WTC11 (cell line): ENCODE measurements around the gene EPHA6. TPM values are rescaled to one million over a fixed set of nuclear protein-coding genes. Genes with fewer than 3 reads are reported as not detected.

ENCODE experiments used
- ATAC-seq: fragments of 200-7000 bp; cut with Tn5 transposase; 2 replicates; pipeline ENCODE4 v1.10.0; 2021; ENCODE audit warnings: mild to moderate bottlenecking, moderate library complexity
- CTCF ChIA-PET: fragments of 300-600 bp; sonication (Branson Sonifier 250); formaldehyde crosslinking; loops from one replicate; lab custom pipeline; 2021; ENCODE audit warnings: antibody characterized with exemption; lab: Charles Lee
- POLR2A ChIA-PET: fragments of 350-600 bp; sonication (Branson Sonifier 250); formaldehyde crosslinking; loops from one replicate; lab custom pipeline; 2021; ENCODE audit warnings: antibody characterized with exemption; lab: Charles Lee
- DNase-seq: peaks from one replicate; pipeline ENCODE4 v3.0.0; 2021; ENCODE audit warnings: low spot score
- H3K27ac Mint-ChIP-seq: 2 replicates; pipeline ENCODE4 v1.8.0; 2021; ENCODE audit warnings: mixed read lengths
- H3K27me3 Mint-ChIP-seq: 2 replicates; pipeline ENCODE4 v1.8.0; 2021; ENCODE audit warnings: low read depth, mild to moderate bottlenecking, moderate library complexity, mixed read lengths
- H3K36me3 Mint-ChIP-seq: 2 replicates; pipeline ENCODE4 v1.8.0; 2021; ENCODE audit warnings: mixed read lengths
- H3K4me1 Mint-ChIP-seq: 2 replicates; pipeline ENCODE4 v1.8.0; 2022; ENCODE audit warnings: mixed read lengths
- H3K4me3 Mint-ChIP-seq: 2 replicates; pipeline ENCODE4 v1.8.0; 2021; ENCODE audit warnings: mild to moderate bottlenecking, moderate library complexity, mixed read lengths
- H3K9me3 Mint-ChIP-seq: 2 replicates; pipeline ENCODE4 v1.8.0; 2021; ENCODE audit warnings: mixed read lengths
- CREM ChIP-seq: sonication (generic); formaldehyde crosslinking; IDR thresholded peaks from 2 replicates; pipeline ENCODE4 v1.8.1; 2022; ENCODE audit warnings: mild to moderate bottlenecking, missing genetic modification reagents, moderate library complexity
- ETV6 ChIP-seq: sonication (generic); formaldehyde crosslinking; IDR thresholded peaks from 2 replicates; pipeline ENCODE4 v1.8.1; 2022; ENCODE audit warnings: mild to moderate bottlenecking, missing genetic modification reagents
- FOXJ3 ChIP-seq: sonication (generic); formaldehyde crosslinking; IDR thresholded peaks from 2 replicates; pipeline ENCODE4 v1.9.0; 2021; ENCODE audit warnings: missing genetic modification reagents, mild to moderate bottlenecking, borderline replicate concordance
- FOXP1 ChIP-seq: sonication (generic); formaldehyde crosslinking; IDR thresholded peaks from 2 replicates; pipeline ENCODE4 v1.8.0; 2022; ENCODE audit warnings: missing genetic modification reagents, mild to moderate bottlenecking, moderate library complexity, borderline replicate concordance
- GRHL2 ChIP-seq: fragments of 250-450 bp; sonication (Bioruptor Pico); IDR thresholded peaks from 2 replicates; pipeline ENCODE4 v1.8.0; 2022; ENCODE audit warnings: mild to moderate bottlenecking, moderate library complexity; ENCODE audit not compliant: insufficient replicate concordance, severe bottlenecking
- HMGA2 ChIP-seq: fragments of 250-450 bp; sonication (Bioruptor Pico); IDR thresholded peaks from 2 replicates; pipeline ENCODE4 v1.4.0; 2021; ENCODE audit warnings: mild to moderate bottlenecking, moderate library complexity
- JAZF1 ChIP-seq: fragments of 250-450 bp; sonication (Bioruptor Pico); IDR thresholded peaks from 2 replicates; pipeline ENCODE4 v1.9.0; 2021; ENCODE audit warnings: moderate library complexity, mild to moderate bottlenecking, inconsistent platforms
- MAX ChIP-seq: sonication (generic); formaldehyde crosslinking; IDR thresholded peaks from 2 replicates; pipeline ENCODE4 v1.8.0; 2022; ENCODE audit warnings: mild to moderate bottlenecking, missing genetic modification reagents
- NFYB ChIP-seq: sonication (generic); formaldehyde crosslinking; conservative IDR thresholded peaks from 2 replicates; pipeline ENCODE4 v1.8.0; 2022; ENCODE audit warnings: low read depth, missing genetic modification reagents
- RELA ChIP-seq: sonication (generic); formaldehyde crosslinking; IDR thresholded peaks from 2 replicates; pipeline ENCODE4 v1.8.1; 2022; ENCODE audit warnings: missing genetic modification reagents, mild to moderate bottlenecking, borderline replicate concordance
- ZNF138 ChIP-seq: sonication (generic); formaldehyde crosslinking; conservative IDR thresholded peaks from 2 replicates; pipeline ENCODE4 v1.8.1; 2022; ENCODE audit warnings: mild to moderate bottlenecking, moderate library complexity, missing genetic modification reagents
- ZNF232 ChIP-seq: sonication (generic); formaldehyde crosslinking; IDR thresholded peaks from 2 replicates; pipeline ENCODE4 v1.8.0; 2022; ENCODE audit warnings: mild to moderate bottlenecking, missing genetic modification reagents
- total RNA-seq: library from RNA; stranded (reverse); gene quantifications from 3 replicates; pipeline ENCODE4 v1.2.3, GENCODE V29; 2021
- TF ChIP-seq, protein P1 (sequence below): fragments of 250-450 bp; sonication (Bioruptor Pico); conservative IDR thresholded peaks from 2 replicates; pipeline ENCODE4 v1.9.0; 2021; ENCODE audit warnings: mild to moderate bottlenecking
- TF ChIP-seq, protein P2 (sequence below): sonication (generic); formaldehyde crosslinking; IDR thresholded peaks from 2 replicates; pipeline ENCODE4 v1.8.1; 2023; ENCODE audit warnings: mild to moderate bottlenecking, missing genetic modification reagents, borderline replicate concordance
- TF ChIP-seq, protein P3 (sequence below): sonication (generic); formaldehyde crosslinking; IDR thresholded peaks from 2 replicates; pipeline ENCODE4 v1.8.1; 2022; ENCODE audit warnings: low read depth, mild to moderate bottlenecking, moderate library complexity, missing genetic modification reagents, borderline replicate concordance
- TF ChIP-seq, protein P4 (sequence below): sonication (generic); formaldehyde crosslinking; IDR thresholded peaks from 2 replicates; pipeline ENCODE4 v1.8.0; 2023; ENCODE audit warnings: mild to moderate bottlenecking, missing genetic modification reagents
- TF ChIP-seq, protein P5 (sequence below): sonication (generic); formaldehyde crosslinking; IDR thresholded peaks from 2 replicates; pipeline ENCODE4 v1.8.0; 2022; ENCODE audit warnings: missing genetic modification reagents

Gene EPHA6
- total RNA-seq, 1 experiment from 2014 or later: 2.1 TPM

DNA sequence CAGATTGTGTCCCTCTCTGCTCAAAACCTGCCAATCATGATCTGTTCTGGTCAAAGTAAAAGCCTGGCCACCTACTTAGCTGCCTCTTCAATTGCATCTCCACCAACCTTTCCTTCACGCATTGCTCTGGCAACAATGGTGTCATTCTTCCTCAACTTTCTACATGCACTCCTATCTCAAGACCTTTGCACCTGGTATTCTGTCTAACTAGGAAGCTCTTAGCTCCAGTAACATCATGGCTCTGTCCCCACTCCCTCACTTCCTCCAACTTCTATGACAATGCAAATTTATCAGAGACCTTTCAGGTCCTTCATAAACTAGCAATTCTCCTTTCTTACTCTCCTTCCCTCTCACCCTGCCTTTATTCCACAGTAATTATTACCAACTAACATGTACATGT, 682.7 kb downstream of the EPHA6 start (continued):
- no peak for TF ChIP-seq GRHL2 (CRISPR knock-in tag)

GRCh38 chr3:97504463-97504862, 690.1 kb downstream of the EPHA6 start:
- CTCF ChIA-PET: no interaction called here
- DNase-seq (no peak), ATAC-seq (no peak)
- H3K4me1 Mint-ChIP-seq: no peaks in the 10 kb centered on the region
- POLR2A ChIA-PET: no interaction called here
- peaks cover 34% of the 10 kb centered on the region for H3K36me3 Mint-ChIP-seq
- no peak overlapping the region for H3K27ac Mint-ChIP-seq
- peaks cover 51% of the 10 kb centered on the region for H3K9me3 Mint-ChIP-seq
- TF ChIP-seq ETV6 (CRISPR knock-in tag) (no peak), MAX (CRISPR knock-in tag) (no peak), CREM (no peak), NFYB (no peak)
- TF ChIP-seq, protein P1, sequence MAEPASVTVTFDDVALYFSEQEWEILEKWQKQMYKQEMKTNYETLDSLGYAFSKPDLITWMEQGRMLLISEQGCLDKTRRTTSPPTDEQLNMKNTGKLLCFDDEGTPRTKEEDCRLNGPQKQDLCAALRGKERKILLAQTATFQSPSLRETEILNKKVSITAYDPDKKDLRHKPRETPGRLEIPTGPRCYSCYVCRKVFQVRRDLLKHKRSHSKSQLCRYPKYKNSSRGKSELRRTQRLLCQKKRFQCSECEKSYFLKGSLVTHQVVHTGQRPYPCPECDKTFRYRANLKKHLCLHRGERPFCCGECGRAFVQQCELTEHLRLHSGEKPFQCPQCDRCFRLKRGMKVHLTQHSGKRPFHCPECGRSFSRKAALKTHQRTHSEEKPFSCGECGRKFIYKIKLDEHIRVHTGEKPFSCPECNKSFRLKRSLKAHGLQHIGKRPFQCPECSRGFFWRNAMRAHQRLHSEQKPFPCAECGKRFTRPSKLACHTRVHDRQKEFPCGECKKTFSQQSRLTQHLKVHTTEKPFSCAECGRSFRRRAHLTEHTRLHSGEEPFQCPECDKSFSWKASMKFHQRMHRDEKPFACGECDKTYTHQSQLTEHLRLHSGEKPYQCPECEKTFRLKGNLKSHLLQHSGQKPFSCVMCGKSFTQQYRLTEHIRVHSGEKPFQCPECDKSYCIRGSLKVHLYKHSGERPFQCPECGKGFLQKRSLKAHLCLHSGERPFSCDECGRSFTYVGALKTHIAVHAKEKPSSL: no peak
- H3K27me3 Mint-ChIP-seq: peaks cover 2% of the 10 kb centered on the region; the same call in 1 of the 2 replicates
- no peak overlapping the region for H3K4me3 Mint-ChIP-seq

- CTCF ChIA-PET: no interaction called here
- H3K9me3 Mint-ChIP-seq: peaks cover 44% of the 10 kb centered on the region
- POLR2A ChIA-PET: no interaction called here
- ATAC-seq (peak; percentile 84), DNase-seq (peak; percentile 32)
- H3K27ac Mint-ChIP-seq: no peak overlapping the region
- no peak overlapping the region for H3K4me3 Mint-ChIP-seq
- peaks cover 3% of the 10 kb centered on the region; the same call in 1 of the 2 replicates for H3K27me3 Mint-ChIP-seq
- 0 out of 2 replicates have a peak, but pooled peaks cover 3% of the 10 kb centered on the region for H3K4me1 Mint-ChIP-seq
- H3K36me3 Mint-ChIP-seq: peaks cover 11% of the 10 kb centered on the region
- TF ChIP-seq ZNF232 (CRISPR knock-in tag) (no peak), FOXP1 (CRISPR knock-in tag) (no peak), ZNF138 (CRISPR knock-in tag) (no peak), FOXJ3 (CRISPR knock-in tag) (no peak), HMGA2 (CRISPR knock-in tag) (no peak), RELA (CRISPR knock-in tag) (no peak), JAZF1 (CRISPR knock-in tag) (no peak)
- TF ChIP-seq, protein P2, sequence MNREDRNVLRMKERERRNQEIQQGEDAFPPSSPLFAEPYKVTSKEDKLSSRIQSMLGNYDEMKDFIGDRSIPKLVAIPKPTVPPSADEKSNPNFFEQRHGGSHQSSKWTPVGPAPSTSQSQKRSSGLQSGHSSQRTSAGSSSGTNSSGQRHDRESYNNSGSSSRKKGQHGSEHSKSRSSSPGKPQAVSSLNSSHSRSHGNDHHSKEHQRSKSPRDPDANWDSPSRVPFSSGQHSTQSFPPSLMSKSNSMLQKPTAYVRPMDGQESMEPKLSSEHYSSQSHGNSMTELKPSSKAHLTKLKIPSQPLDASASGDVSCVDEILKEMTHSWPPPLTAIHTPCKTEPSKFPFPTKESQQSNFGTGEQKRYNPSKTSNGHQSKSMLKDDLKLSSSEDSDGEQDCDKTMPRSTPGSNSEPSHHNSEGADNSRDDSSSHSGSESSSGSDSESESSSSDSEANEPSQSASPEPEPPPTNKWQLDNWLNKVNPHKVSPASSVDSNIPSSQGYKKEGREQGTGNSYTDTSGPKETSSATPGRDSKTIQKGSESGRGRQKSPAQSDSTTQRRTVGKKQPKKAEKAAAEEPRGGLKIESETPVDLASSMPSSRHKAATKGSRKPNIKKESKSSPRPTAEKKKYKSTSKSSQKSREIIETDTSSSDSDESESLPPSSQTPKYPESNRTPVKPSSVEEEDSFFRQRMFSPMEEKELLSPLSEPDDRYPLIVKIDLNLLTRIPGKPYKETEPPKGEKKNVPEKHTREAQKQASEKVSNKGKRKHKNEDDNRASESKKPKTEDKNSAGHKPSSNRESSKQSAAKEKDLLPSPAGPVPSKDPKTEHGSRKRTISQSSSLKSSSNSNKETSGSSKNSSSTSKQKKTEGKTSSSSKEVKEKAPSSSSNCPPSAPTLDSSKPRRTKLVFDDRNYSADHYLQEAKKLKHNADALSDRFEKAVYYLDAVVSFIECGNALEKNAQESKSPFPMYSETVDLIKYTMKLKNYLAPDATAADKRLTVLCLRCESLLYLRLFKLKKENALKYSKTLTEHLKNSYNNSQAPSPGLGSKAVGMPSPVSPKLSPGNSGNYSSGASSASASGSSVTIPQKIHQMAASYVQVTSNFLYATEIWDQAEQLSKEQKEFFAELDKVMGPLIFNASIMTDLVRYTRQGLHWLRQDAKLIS: no peak
- TF ChIP-seq, protein P3, sequence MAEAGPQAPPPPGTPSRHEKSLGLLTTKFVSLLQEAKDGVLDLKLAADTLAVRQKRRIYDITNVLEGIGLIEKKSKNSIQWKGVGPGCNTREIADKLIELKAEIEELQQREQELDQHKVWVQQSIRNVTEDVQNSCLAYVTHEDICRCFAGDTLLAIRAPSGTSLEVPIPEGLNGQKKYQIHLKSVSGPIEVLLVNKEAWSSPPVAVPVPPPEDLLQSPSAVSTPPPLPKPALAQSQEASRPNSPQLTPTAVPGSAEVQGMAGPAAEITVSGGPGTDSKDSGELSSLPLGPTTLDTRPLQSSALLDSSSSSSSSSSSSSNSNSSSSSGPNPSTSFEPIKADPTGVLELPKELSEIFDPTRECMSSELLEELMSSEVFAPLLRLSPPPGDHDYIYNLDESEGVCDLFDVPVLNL: no peak
- TF ChIP-seq, protein P4, sequence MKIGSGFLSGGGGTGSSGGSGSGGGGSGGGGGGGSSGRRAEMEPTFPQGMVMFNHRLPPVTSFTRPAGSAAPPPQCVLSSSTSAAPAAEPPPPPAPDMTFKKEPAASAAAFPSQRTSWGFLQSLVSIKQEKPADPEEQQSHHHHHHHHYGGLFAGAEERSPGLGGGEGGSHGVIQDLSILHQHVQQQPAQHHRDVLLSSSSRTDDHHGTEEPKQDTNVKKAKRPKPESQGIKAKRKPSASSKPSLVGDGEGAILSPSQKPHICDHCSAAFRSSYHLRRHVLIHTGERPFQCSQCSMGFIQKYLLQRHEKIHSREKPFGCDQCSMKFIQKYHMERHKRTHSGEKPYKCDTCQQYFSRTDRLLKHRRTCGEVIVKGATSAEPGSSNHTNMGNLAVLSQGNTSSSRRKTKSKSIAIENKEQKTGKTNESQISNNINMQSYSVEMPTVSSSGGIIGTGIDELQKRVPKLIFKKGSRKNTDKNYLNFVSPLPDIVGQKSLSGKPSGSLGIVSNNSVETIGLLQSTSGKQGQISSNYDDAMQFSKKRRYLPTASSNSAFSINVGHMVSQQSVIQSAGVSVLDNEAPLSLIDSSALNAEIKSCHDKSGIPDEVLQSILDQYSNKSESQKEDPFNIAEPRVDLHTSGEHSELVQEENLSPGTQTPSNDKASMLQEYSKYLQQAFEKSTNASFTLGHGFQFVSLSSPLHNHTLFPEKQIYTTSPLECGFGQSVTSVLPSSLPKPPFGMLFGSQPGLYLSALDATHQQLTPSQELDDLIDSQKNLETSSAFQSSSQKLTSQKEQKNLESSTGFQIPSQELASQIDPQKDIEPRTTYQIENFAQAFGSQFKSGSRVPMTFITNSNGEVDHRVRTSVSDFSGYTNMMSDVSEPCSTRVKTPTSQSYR (CRISPR knock-in tag): no peak
- TF ChIP-seq, protein P5, sequence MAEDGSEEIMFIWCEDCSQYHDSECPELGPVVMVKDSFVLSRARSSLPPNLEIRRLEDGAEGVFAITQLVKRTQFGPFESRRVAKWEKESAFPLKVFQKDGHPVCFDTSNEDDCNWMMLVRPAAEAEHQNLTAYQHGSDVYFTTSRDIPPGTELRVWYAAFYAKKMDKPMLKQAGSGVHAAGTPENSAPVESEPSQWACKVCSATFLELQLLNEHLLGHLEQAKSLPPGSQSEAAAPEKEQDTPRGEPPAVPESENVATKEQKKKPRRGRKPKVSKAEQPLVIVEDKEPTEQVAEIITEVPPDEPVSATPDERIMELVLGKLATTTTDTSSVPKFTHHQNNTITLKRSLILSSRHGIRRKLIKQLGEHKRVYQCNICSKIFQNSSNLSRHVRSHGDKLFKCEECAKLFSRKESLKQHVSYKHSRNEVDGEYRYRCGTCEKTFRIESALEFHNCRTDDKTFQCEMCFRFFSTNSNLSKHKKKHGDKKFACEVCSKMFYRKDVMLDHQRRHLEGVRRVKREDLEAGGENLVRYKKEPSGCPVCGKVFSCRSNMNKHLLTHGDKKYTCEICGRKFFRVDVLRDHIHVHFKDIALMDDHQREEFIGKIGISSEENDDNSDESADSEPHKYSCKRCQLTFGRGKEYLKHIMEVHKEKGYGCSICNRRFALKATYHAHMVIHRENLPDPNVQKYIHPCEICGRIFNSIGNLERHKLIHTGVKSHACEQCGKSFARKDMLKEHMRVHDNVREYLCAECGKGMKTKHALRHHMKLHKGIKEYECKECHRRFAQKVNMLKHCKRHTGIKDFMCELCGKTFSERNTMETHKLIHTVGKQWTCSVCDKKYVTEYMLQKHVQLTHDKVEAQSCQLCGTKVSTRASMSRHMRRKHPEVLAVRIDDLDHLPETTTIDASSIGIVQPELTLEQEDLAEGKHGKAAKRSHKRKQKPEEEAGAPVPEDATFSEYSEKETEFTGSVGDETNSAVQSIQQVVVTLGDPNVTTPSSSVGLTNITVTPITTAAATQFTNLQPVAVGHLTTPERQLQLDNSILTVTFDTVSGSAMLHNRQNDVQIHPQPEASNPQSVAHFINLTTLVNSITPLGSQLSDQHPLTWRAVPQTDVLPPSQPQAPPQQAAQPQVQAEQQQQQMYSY: no peak
These were observed 696.4 kb downstream of the EPHA6 start for GRCh38 chr3:97510795-97511194.
